Endometrial microvascular endothelial cells (primary cell): ENCODE results near the gene SLC43A2. TPM values are rescaled to one million over a fixed set of nuclear protein-coding genes. Genes with fewer than 3 reads are reported as not detected.
"Not testable (repeated sequence)": the region's sequence is repeated elsewhere in the genome, so short reads cannot be mapped to it uniquely, and the experiment has no call there.

Experiments used
- in situ Hi-C: cut with HindIII; loops from 2 replicates; pipeline ENCODE4 v1.10.0; 2017; ENCODE audit warnings: low sequenced_read_pairs, low pct_unique_long_range_greater_than_20kb; ENCODE audit errors: inconsistent ontology term
- total RNA-seq: library from RNA; depleted of rRNA; stranded (reverse); fragments of >200 nt; gene quantifications from one replicate; pipeline ENCODE4 v1.2.3, GENCODE V29; 2015; ENCODE audit errors: inconsistent ontology term

Gene SLC43A2
- total RNA-seq: 47.9 TPM

- in situ Hi-C loops: no loop called here
These were observed at the start of gene SLC43A2 for GRCh38 chr17:1627982-1628855. Gene SLC43A2, minus strand, starts transcription at chr17:1628834. Its CDS starts 960 bp downstream, at chr17:1627874.

- in situ Hi-C loops: no loop called here
These were observed 47.8 kb upstream of the SLC43A2 start for GRCh38 chr17:1676401-1676800.

DNA sequence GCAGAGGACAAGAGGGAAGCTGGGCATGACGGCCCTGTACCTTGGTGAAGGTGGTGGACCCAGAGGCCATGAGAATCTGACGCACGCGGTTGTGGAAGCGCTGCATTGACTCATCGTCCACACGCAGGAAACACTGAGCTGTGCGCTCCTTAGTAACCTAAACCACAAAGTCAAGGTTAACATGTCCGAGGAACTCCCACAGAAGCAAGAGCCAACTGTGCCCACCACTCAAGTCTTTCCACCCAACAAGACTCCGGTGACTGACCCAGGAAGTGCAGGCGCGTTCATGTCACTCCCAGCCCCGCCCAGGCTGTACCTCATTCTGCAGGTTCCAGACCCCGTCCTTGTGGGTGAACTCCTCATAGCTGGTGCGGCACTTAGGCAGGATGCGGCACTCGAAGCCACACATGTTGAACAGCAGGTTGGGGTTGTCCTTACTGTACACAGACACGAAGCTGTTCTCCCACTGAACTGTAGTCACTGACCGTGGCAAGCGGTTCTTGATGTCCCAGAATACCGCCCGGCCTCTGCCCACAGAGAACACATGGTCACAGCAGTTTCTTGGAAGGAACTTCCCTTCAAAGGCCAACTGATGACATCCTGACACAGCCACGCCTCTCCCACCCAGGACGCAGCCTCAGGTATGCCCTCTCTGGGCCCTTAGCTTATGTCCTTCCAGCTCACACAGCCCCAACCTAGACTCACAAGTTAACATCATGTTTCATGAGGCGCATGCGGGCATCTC, 44.6 kb upstream of the SLC43A2 start:
- in situ Hi-C loops: no loop called here

DNA sequence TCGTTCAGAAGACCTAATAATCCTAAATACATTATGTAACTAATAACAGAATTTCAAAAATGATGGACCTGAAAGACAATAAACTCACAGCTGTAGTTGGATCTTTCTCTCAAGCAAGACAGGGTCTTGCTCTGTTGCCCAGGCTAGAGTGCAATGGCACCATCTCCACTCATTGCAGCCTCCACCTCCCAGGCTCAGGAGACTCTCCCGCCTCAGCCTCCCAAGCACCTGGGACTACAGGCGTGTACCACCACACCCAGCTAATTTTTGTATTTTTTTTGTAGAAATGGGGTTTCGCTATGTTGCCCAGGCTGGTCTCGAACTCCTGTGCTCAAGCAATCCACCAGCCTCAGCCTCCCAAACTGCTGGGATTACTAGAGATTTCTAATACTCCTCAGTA, 35.3 kb upstream of the SLC43A2 start:
- in situ Hi-C loops: not testable (repeated sequence)

GRCh38 chr17:1661045-1661444, 32.4 kb upstream of the SLC43A2 start:
- in situ Hi-C loops: no loop called here

GRCh38 chr17:1658100-1658499, 29.5 kb upstream of the SLC43A2 start:
- in situ Hi-C loops: no loop called here

DNA sequence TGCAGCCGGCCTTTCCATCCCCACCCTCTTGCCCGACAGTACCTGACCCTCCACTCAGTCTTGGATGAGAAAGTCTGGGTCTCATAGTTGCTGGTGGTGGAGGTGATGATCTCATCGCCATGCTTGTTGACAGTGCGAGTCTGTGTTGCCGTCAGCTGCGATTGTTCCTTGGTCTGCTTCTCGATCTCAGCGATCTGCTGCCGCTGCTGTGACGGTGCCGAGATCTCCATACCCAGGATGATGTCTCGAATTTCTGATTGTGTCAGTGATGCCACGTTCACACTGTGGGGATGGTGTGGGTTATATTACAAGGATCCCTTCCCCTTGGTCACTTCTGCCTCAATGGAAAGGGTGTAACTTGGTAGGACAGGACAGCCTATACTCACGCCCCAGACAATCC, 25.1 kb upstream of the SLC43A2 start:
- in situ Hi-C loops: no loop called here

- in situ Hi-C loops: not testable (repeated sequence)
These were observed 24.2 kb upstream of the SLC43A2 start for GRCh38 chr17:1652794-1653193.

DNA sequence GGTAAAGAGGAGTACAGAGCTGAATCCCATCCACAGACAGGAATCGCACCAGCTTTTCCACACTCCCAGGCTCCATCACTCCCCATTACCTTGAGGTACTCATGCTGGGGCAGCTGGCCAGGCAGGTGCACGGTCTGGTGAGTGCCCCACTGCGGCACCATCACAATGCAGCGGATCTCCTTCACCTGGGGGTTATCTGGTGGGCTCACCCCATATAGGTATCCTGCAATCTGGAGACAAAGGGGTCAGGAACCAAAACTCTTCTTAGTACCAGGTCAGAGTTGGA, 22.9 kb upstream of the SLC43A2 start:
- in situ Hi-C loops: no loop called here

DNA sequence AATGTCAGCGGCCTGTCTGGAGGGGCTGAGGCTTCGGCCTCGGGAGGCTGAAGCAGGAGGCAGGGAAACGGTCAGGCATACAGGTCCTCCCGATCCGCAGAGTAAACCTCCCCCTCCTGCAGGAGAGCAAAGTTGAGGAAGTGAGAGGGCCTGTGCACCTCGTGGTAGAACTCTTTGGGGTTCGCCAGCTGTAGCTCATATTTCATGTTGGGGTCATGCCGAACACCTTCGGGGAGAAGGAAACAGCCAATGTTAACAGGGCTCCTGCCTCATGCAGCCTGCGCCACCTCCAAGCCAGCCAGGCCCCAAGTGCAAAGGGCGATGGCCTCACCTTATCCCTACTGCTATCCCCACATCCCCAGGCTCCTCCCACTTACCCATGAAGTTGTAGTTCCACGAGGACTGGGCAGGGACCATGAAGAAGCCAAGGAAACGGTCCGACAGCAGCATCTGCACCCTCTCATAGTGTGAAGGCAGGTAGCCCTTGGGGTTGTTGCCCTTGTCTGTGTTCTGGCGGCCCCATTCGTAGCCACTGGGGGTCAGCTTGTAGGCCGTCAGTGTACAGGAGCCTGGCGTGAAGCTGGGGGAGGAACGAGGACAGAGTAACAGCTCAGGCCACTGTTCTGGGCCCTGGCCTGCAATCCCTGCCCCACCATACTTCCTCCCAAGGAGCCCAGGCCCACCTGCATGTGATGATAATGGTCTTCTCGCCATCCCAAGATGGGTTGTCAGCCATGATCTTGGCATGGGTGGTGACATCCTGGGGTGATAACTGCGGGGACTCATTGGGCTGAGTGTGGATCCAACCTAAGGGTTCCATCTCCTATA, 22.3 kb upstream of the SLC43A2 start:
- in situ Hi-C loops: no loop called here

- in situ Hi-C loops: no loop called here
These were observed 21.3 kb upstream of the SLC43A2 start, which contains the start of gene RILP for GRCh38 chr17:1649844-1650501. Gene RILP, minus strand, starts transcription at chr17:1649866. Its CDS starts 62 bp downstream, at chr17:1649804.

DNA sequence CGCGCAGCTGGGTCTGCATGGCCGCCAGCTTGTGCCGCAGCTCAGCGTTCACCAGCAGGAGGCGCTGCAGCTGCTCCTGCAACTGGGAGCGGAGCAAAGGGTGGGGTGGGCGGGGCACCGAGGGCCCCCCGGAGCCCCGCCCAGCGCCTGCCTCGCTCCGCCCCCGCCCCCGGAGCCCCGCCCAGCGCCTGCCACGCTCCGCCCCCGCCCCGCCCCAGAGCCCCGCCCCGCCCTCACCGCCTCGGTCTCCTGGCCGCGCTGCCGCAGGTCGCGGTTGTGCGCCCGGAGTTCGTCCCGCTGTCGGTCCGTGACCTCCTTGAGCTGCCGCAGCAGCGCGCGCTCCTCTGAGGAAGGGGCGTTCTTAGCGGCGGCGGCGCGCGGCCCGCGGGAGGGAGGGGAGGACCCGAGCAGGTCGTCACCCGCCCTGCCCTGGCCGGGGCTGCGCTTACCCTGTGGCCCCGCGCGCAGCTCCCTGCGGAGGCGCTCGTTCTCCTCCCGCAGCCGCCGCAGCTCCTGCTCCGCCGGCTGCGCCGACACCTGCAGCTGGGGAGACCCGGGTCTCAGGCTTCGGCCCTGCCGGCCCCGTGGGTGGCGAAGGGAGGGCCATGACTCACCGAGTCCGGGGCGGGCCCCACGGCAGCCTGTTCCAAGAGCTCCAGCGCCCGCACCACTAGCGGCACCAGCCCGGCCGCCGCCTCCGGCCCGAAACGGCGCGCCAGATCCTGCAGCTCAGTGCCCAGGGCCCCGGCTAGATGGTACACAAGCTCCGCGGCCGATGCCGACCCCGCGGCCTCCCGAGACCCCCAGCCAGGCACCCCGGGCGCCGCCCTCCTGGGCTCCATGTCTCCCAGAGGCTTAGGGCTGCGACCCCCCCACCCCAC, 20.6 kb upstream of the SLC43A2 start:
- in situ Hi-C loops: no loop called here

DNA sequence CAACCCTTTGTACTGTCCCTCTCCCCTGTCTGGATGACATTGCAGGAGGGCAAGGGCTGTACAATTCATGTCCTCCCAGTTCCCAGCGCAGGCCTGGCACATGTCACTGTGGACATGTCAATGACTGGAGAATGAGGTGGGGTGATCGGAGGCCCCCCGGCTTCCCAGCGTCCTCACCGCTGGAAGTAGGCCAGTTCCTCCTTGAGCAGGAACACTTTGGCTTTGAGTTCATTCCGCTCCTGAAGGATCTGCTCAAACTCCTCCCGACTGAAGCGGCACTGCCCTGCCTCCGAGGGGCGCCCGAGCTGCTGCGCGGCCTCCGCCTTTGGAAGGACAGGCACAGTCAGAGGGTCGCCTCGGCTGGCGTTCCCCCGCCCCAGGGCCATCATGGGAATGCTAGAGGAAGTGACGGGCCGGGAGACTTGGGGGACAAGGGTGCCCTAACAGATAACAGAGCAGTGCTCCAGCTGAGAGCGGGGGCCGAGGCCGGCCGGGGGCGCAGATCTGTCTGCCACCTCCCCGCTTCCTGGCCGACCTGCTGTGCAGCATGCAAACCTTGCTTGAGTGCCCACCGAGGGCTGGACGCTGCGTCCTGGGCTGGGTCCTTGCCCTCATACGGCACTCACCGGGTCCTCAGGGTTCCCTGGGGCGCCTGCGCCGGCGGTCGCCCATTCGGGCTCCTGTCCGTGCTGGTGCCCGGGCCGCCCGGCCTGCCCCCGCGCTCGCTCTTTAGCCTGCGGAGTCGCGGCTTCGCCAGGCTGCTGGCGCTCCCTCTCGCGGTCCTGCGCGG, 19.7 kb upstream of the SLC43A2 start:
- in situ Hi-C loops: no loop called here

GRCh38 chr17:1647802-1648171, 19.2 kb upstream of the SLC43A2 start:
- in situ Hi-C loops: no loop called here

GRCh38 chr17:1646199-1646875, 17.7 kb upstream of the SLC43A2 start:
- in situ Hi-C loops: no loop called here

DNA sequence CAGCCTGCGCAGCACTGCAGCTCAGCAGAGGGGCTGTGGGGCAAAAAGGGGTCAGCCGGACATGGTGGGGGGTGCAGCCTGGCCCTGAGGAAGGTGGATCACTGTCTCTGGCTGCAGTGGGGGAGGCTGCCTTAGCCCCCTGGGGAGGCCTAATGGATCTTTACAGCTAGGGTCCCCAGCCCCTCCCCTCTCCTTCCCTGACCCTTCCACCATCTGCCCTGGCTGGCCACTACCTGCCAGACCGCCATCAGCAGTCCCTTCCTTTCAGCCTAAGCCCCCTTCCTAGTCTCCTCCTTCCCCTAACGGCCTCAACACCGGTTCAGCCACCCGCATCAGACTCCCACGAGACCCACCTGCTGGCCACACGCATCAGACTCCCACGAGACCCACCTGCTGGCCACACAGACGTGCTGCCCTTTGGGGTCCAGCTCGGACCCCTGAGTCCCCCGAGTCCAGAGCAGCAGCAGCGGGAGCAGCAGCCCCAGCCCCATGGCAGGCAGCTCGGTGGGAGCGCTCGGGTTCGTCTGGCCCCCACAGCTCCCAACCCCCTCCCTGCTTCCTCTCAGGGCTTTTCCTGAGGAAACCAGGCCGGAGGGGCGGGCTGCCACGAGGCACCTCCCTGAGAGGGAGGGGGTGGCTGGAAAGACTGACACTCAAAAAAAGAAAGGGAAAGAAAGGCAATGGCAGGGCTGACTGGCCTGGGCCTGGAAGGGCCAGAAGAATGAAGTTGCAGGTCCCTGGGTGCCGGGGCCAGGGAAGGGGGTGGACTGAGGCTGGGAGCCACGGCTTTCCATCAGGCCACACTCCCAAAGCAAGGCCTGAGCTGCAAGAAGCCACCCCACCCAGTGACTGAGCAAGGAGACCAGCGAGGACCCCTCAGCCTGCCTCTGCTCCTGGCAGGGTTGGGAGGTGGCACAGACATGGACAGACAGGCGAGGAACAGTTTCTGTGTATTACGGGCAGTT, 16.9 kb upstream of the SLC43A2 start, which contains the start of gene SCARF1:
TSS of gene SCARF1 (minus strand) at position 526 of the 965 bp plus-strand sequence. CDS start at position 491, 35 bp downstream.
- in situ Hi-C loops: no loop called here
